CD4-positive, alpha-beta T cell treated with Interleukin-21 for 1 hour (primary cell): Measurements from ENCODE around the gene KRT31.
"Not testable (repeated sequence)": the region's sequence is repeated elsewhere in the genome, so short reads cannot be mapped to it uniquely, and the experiment has no call there.

Experiments used
- DNase-seq: peaks from one replicate; pipeline ENCODE4 v3.0.0-alpha.2; 2020

KRT31 gene

DNA sequence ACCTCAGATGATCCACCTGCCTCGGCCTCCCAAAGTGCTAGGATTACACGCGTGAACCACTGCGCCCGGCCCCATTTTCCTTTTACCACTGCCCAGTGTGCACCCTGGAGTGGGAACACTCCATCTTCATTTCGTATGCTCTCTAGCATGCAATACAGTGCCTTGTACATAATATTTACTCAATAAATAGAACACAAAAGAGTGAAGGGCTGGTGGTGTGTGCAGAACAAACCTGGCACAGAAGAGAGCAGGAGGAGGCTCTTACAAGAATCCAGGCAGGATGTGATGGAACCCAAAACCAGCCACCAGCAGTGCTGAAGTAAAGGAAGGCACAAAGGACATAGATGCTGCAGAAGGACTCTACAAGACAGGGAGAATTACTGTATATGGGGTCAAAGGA is 19.7 kb upstream of the KRT31 start:
- no peak for DNase-seq

DNA sequence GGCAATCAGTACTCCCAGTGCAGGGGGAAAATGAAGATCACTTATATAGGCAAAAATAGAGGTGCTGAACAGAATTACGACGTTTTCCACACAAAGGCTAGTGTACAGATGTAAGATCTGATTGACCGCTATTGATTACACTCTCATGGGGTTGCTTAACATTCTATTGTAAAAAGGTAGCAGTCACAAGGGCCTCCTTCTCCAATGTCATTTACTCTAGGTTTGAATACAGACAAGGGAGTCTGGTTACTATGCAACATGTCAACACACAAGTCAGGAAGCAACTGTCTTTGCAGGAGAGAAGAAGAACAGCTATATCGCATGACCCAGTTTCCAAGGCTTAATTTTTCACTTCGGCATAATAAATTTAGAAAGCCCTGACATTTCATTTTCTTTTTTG is 19.1 kb upstream of the KRT31 start:
- no peak for DNase-seq

DNA sequence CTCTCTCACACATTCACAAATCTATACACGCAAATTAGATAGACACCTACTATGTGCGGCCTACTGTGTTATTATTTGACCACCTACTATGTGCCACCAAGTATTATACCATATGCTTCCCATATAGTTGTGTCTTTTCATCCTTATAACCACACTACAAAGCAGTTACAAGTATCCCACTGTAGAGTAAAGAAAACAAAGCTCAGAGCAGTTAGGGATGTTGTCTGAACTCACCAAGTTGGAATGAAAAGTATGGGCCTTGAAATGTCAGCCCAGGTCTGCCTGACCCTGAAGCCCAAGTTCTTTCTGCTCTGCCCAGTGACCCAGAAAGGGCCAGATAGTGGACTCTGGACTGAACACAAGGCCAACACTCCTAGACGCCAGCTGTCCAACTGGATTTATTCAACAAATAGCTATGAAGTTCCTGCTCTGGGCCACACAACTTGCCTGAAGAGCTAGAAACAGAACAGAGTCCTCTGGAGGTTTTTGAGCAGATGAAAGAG is 18.5 kb upstream of the KRT31 start:
- no peak for DNase-seq

DNA sequence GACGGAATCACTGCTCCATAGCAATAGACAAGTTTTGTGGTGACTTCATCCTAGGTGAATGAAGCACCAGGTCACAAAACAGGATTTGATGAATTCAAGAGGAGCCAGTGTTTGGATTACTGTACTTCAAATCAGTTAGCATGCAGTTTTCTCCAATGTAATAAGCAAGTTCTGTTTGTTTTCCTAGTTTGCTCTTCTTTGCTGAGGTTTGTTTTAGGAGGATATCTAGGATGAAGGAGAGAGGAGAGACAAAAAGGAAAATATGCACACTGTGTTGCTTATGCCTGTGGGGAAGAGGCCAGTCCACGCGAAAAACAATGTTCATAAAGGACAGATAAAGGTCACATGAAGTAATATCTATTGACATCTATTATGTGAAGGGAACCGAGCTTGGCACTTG is 18.0 kb upstream of the KRT31 start:
- no peak for DNase-seq

DNA sequence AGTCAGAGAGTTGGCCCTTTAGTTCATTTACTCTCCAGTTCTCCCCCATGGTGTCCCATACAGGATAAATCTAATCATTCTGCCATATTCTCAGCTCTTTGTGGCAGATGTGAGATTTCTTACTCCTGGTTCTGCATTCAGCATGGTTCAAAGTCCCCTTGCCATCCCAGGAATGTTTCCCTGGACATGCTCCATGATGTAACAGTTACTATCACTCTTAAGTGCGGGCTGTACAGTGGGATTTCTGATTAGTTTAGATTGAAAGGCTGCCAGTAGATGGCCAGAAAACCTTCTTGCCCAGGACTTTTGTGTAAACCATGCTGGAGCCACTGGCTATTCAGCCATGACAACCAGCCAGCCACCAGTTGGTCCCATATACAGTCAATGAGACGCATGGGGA is 16.6 kb upstream of the KRT31 start:
- DNase-seq = no peak

DNA sequence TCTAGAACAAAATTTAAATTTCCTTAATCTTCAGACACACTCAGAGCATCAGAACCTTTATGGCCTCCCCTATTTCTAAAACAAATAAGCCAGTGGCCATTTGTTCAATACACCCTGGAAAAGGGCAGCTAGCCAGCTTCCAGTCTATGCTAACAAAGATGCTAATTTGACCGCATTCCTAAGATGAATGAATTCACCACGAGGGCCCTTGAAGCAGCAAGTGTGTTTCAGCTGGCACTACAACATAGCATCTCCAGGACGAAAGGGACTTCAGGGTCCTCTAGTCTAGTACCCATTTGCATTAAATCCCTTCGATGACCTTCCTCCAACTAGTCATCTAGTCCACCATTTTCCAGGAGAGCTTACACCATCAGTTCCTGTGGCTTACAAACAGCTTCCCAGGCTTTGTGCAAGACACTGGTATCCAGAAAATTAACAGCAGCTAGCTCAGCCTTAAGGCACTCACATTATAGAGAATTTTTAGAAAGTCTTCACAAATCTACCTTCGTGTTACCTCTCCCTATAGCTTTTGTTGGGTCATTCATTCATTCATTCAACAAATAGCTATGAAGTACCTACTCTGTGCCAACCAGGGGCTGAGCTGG is 16.0 kb upstream of the KRT31 start:
- no peak for DNase-seq

DNA sequence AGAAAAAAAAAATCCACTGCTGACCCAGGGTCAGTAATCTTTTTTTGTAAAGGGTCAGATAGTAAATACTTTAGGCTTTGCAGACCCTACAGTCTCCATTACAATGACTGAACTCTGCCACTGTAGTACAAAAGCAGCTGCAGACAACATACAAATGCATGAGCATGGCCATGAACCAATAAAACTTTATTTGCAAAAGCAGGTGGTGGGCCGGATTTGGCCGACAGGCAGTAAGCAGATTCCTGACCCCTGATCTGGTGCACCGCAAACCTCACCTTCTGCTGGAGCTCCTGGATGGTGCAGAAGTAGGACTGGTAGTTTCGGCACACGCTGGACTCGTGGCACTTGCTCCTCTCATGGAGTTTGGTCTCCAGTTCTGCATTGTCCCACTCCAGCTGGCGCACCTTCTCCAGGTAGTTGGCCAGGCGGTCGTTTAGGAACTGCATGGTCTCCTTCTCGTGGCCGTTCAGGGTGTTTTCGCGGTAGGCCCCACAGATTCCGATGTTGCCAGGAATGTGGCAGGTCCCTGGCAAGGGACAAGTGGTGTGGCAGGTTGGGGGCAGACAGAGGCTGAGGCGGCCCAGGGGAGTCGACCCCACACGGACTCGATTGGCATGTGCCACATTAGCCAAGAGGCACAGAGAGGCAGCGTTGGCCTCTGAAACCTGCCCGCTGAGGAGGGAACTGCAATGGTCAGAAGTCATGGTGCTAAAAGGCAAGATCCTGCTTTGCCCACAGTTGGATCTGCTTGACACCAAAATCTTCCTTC is 13.8 kb upstream of the KRT31 start:
- DNase-seq = no peak

DNA sequence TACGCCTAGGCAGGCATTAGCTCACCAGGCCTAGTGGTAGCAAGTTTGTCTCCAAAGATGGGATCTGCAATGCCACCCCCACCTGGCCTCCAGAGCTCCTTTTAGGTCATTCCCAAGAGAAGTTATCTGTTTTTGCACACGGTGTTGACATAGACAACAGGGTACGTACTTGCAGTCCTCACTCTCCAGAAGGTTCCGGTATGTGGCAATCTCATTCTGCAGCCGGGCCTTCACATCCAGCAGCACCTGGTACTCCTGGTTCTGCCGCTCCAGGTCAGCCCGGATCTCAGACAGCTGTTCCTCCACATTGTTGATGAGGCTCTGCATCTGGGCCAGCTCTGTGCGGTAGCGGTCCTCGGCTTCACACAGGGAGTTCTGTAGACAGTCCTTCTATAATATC is 9.8 kb upstream of the KRT31 start:
- DNase-seq = no peak

DNA sequence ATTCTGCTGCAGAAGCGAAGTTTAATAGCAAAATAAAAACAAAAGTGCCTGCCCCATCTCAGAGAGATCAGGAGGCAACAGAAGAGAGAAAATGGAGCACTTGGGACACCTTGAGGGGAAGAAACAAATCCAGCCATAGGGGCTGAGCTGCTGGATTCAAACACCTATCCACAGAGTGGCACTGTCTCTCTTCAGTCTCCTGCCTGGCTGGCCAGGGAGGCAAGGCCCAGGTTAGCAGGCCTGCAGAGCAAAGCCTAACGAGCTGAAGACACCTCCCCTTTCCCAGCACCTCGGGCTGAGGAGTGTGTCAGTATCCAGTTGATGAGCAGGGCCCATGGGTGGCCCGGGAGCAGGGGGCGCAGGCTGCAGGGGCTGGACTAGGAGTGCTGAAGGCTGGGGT is 8.8 kb upstream of the KRT31 start:
- DNase-seq = no peak

DNA sequence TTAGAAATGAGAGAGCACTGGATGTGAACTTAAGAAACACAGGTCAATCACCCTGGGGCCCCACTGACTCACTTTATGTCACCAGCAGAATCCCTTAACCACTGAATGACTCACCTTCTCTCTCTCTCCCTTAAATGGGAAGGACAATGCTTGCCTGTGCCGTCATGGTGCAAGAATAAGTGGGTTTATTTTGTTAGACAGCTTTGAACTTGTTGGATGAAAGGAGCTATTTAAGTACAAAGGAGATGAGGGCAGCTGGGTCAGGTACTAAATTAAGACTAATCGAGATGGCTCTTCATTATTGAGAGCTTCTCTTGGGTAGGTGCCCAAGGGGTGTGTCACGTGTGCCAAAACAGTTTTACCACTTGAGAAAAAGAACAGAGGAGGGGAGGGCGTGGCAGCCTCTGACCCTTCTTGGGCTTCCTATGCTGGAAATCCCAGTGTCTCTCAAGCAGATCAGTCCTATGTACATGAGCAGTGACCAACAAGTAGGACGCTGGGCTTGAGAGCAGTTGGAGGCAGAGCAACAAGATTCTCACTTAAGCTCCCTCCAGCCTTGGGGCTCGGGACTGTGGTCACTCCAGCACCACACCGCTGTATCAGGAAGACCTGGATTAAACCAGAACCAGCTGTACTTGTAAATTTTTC is 6.7 kb upstream of the KRT31 start:
- peak; percentile 35 for DNase-seq

DNA sequence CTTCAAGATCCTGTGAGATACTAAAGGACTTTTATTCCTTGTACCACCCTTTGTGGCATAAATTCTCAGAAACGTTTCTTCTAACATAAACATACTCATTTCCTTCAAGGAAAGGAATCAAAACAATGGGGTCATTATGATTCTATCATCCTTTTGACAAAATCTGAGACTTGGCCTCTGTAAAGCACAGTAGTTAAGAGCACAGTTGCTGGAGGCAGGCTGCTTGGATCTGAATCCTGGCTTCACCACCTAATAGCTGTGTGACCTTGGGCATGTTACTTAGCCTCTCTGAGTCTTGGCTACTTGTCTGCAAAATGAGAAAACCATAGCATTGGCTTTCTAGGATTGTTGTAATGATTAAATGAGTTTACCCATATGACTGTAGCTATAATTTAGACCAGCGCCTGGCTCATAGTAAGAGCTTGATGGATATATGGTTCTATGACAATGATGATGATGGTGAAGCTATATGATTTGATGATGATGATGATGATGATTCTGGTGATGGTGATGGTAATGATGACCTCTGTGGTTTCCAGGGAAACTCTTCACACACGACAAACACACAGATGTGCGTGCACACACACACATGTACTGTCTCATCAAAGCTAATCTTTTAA is 6.1 kb upstream of the KRT31 start:
- no peak for DNase-seq

DNA sequence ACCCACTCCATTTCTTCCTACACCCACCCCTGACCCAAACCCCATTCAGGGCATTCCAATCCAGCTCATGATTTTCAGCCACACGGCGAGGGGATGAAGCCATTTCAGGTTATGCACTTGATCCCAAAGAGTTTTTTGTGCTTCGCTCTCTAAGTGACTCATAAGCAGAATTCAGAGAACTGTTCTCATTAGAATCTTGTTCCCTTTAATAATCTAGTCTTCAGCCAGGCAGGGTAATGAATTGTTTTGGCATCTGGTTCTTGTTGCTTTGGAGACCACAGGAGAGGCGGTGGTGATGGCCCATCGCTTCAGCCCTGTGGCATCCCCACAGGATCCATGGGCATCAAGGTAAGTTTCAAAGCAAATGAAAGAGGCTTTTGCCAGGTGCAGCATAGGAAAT is 4.8 kb upstream of the KRT31 start:
- no peak for DNase-seq

DNA sequence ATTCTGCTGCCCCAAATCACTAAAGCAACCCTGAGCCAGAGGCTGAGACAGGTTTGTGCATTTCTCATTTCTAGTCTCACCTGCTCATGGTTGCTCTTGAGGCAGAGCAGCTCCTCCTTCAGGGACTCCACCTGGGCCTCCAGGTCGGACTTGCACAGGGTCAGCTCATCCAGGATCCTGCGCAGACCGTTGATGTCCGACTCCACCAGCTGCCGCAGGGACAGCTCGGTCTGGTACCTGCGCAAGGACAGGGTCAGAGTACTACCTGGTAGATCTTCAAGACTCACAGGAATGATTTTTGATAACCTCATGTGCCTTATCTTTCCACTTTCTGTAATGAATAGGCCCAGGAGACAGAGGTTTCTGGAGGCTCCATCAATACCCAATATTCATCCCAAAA is 1.1 kb downstream of the KRT31 start:
- no peak for DNase-seq

DNA sequence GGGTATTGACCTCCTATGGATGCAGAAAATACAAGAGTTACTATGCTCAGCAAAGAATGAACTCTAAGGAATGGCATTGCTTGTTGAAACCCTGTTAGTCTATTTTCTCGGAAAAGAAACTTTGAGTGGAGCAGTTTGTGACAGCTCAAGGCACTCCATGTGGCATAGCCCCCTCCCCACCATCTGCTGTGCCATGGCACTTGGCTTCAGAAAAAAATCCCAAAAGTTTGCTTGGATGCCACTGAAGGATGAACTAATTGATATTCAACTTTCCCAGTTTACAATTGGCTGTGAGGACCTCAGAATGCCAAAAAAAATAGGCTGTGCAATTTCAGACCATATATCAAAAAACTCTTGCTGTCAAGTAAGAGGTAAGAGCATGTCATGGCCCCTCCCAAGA is 1.8 kb downstream of the KRT31 start:
- no peak for DNase-seq

DNA sequence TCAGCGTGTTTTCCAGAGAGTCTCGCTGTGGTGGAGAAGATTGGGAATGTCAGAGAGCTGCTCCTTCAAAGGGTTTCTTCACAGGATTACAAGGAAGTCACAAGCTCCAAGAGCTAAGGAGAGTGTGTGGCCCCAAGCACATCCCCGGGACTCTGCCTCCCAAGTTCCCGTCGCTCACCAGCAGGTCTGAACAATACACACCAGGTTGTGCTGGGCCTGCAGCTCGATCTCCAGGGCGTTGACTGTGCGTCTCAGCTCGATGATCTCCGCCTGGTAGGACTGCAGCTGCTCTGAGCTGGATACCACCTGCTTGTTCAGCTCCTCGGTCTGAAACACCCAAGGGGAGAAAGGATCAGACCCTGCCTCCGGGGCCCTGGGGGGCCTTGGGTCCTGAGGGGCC is 2.4 kb downstream of the KRT31 start:
- not testable (repeated sequence) for DNase-seq

DNA sequence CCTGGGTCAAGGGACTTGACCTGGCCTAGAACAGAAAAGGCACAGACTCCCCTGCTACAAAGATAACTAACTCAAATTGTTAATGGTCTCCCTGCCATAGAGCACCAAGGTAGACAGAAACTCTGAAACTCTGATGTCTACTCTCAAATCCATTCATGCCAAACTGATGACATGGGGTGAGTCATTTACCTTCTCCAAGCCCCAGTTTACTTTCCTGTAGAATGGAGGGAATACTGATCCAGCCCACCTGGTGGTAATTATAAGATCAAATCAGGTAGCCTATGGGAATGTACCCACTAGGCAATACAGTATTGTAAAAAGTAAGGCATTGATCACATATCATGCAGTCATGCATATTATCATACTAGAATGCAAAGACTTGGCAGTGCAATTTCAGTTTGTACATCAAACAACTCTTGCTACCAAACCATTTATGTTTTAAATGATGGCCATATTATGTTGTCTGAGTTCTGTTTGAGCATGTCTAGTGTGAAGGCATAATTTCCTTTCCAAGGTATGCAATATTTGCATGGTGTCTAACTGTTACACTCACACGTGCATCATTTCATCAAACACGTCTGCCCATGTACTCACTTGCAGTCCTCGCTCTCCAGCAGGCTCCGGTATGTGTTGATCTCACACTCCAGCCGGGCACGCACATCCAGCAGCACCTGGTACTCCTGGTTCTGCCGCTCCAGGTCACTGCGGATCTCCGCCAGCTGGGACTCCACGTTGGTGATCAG is 3.0 kb downstream of the KRT31 start:
- no peak for DNase-seq

DNA sequence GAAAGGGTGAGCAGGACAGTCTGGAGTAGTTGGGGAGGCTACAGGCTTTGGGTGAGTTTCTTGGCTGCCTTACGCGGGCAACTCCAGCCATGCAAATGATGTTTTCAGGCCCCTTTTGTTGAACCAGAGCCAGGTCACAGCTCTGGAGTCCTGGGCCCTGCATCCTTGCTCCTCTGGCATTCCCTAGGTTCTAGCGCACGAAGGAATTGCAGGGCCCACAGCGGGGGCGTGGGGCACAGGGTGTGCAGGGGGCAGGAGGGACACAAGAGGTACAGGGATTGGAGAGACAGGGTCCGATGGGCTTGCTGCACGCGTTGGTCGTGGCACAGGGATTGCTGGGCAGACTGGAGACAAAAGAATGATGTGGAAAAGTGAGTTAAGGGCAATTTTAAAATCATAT is 3.6 kb downstream of the KRT31 start:
- DNase-seq = no peak

DNA sequence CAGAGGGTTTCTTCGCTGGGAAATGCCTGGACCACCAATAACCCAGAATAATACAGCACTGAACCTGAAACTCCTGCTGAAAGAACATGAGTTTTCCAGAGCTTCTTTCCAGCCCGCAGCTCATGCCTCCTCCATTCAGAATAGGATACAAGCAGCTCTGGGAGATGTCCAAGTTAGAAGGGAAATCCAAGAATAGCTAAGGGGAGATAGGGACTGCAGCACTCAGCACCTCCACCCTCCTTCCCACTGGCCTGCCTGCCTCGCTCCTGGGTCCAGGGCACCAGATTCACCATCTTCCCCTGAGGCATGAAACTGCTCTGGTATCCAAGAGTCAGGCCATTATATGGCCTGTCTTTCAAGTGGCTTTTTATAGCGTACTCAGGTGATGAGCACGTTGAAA is 4.1 kb downstream of the KRT31 start:
- DNase-seq = no peak

DNA sequence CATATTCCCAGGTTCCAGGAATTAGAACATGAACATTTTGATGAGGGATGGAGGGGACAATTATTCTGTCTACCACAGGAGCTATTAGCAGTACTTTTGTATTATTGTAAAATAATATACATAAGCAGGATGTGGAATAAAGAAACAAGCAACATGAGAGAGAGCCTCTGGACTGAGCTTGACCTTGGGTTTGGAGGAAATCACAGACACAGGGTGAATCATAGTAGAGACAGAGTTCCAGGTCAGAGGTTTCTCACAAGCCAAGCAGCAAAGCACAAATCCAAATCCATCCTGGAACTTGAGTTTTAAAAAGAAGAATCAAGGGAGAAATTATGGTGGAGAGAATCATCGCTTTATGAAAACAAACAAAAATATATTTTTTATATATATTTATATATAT is 5.1 kb downstream of the KRT31 start:
- no peak for DNase-seq

DNA sequence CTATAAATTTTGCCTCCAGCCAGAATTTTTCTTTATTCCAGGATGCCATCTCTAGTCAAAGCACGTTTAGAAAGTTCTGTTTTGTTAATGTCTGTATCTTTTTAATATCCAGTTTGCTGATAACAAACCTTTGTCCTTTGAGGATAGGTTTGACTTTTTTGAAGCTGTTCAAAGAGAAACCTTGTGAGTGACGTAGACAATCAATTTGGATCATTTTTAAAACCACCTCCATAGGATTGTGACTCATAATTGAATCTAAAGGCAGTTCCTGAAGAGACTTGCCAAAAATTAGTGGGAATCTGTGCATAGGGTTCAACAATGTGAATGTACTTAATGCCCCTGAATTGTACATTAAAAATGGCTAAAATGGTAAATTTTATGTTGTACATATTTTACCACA is 5.9 kb downstream of the KRT31 start:
- no peak for DNase-seq

DNA sequence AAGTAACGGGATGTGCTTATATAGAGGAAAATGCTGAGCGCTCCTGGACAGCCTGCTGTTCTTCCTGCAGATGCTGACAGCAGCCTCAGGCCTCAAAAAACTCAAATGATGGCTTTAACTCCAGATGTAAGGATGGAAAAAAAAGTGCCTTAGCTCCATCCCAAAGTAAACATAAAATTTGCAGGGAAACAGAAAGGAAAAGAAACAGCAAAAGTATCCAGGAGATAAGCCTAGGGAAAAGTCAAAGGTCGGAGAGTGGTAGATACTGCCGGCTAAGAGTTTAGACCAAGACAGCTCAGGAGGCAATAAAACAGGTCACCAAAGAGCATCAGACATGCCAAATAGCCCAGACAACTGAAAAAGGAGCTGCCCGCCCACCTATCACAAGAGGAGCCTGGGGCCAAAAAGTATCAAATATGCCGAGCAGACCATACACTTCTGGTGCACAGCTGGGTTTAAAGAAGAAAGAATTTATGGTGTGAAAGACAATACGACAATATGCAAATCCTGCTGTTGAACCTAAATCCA is 6.9 kb downstream of the KRT31 start:
- no peak for DNase-seq

DNA sequence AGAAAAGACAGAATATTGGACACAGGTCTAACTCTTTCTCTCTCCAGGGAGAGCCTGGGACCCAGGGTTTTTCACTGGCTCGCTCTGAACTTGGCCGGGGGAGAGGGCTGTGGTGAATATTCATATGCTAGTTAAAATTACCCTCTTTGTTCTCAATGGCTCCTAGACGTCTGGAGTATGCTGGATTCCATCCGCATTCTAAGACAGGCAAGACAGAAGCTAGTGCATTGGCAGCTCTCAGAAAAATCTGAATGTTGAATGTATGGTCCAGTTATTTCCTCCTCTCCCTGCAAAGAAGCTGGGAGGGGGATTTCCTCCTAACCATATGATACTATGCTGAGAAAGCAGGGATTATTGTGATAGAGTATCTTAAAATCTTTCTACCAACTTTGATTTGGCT is 9.7 kb downstream of the KRT31 start:
- DNase-seq = no peak

DNA sequence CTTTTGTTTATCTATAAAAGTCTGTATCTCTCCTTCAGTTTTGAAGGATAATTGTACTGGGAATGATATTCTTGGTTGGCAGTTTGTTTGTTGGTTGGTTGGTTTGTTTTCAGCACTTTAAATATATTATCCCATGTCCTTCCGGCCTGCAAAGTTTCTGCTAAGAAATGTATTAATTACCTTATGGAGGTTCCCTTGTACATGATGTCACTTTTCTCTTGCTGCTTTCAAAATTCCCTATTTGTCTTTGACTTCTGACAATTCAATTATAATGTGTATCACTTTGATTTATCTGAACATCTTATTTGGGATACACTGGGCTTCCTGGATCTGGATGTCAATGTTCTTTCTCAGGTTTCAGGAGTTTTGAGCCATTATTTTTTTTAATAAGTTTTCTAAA is 11.2 kb downstream of the KRT31 start:
- no peak for DNase-seq
